HG03460 (cell line): ENCODE data around the gene HAND2.

Experiments
- ATAC-seq: cut with Tn5 transposase; IDR thresholded peaks from one replicate; pipeline ENCODE4 v1.9.1; 2021; ENCODE audit not compliant: unreplicated experiment

Gene HAND2

DNA sequence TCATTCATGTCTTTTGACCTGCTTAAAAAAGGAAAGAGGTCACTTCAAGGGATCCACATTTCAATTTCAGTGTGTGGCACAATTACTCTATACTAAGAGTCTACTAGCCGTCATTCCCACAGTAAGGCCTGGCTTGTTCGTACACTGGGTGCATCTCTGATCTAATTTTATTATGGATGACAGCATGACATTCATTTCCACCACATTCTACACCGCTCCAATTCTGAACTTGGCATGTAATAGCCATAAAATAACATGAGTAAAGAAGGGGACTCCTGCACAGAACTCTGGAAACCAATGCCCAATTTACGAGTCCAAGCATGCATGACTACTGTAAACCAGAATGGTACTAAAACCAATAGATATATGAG is 51.1 kb downstream of the HAND2 start:
- ATAC-seq: no peak

DNA sequence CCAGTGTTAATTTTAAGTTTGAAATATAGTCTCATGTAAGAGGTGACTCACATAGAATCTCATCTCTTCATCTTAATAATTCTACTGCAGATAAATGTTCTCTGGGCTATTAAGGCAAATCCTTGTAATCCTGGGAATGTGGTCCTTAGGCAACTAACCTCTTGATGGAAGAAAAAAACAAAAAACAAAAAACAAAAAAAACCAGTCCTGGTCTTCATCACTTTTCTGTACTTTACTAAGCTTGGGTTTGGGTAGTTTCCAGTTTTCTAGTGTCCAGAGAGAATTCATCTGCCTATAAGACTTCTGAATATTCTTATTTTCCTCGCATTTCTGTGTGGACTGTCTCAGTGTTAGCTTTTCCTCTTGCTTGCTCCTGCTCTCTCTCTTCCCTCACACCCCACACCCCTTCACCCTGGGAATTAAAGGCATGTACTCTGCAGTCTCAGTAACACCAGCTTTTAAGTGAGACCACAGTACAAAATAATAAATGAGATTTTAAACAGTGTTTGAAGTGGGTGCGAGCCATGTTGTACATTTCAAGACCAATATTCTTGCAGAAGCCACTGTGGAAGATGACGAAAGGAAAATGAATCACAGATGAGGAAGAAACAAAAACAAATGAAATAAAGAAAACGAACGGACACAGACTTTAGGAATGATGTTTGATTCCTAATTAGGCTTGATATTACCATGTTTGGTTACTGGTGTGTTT is 51.7 kb downstream of the HAND2 start:
- no peak for ATAC-seq

- no peak for ATAC-seq
Measured at GRCh38 chr4:173477016-173477415, 53.0 kb downstream of the HAND2 start.
